Neural crest cell (in vitro differentiated cells): Measurements from ENCODE around the gene POPDC2. TPM values are rescaled to one million over a fixed set of nuclear protein-coding genes. Genes with fewer than 3 reads are reported as not detected.
A peak's percentile ranks its signal among the peaks of the same experiment; 100 is the strongest.

Source experiments
- DNase-seq: peaks from one replicate; pipeline ENCODE4 v3.0.0; 2021; ENCODE audit warnings: low read depth, mixed read lengths, low spot score
- H3K27ac Mint-ChIP-seq: one replicate; pipeline ENCODE4 v1.8.0; 2021; ENCODE audit warnings: mild to moderate bottlenecking, mixed read lengths; ENCODE audit not compliant: unreplicated experiment
- H3K27me3 Mint-ChIP-seq: 2 replicates; pipeline ENCODE4 v1.8.0; 2021; ENCODE audit warnings: low read depth, mild to moderate bottlenecking, mixed read lengths
- H3K36me3 Mint-ChIP-seq: 2 replicates; pipeline ENCODE4 v1.8.0; 2021; ENCODE audit warnings: low read depth, mild to moderate bottlenecking, mixed read lengths
- H3K4me1 Mint-ChIP-seq: 2 replicates; pipeline ENCODE4 v1.8.0; 2021; ENCODE audit warnings: mixed read lengths
- H3K4me3 Mint-ChIP-seq: one replicate; pipeline ENCODE4 v1.8.0; 2021; ENCODE audit warnings: mild to moderate bottlenecking, mixed read lengths
- H3K9me3 Mint-ChIP-seq: 2 replicates; pipeline ENCODE4 v1.8.0; 2021; ENCODE audit warnings: mixed read lengths
- CTCF ChIP-seq: fragments of 200-600 bp; sonication (generic); conservative IDR thresholded peaks from 2 replicates; pipeline ENCODE4 v1.5.0; 2021; ENCODE audit warnings: antibody characterized with exemption, mild to moderate bottlenecking
- total RNA-seq: library from RNA; stranded (reverse); gene quantifications from 2 replicates; pipeline ENCODE4 v1.2.1, GENCODE V29; 2021

Gene POPDC2
- total RNA-seq, 1 donor from 2014 or later: 2.8 TPM

GRCh38 chr3:119675188-119675874 is 14.9 kb upstream of the POPDC2 start:
- no peak for TF ChIP-seq CTCF
- no peak for DNase-seq
- H3K36me3 Mint-ChIP-seq: peaks cover 13% of the 10 kb centered on the region
- no peaks in the 10 kb centered on the region for H3K9me3 Mint-ChIP-seq
- peak overlapping the region; percentile 92 for H3K4me3 Mint-ChIP-seq
- peaks cover 26% of the 10 kb centered on the region for H3K4me1 Mint-ChIP-seq
- H3K27me3 Mint-ChIP-seq: no peaks in the 10 kb centered on the region
- no peak overlapping the region for H3K27ac Mint-ChIP-seq

- H3K4me1 Mint-ChIP-seq: peaks cover 30% of the 10 kb centered on the region
- no peaks in the 10 kb centered on the region for H3K27me3 Mint-ChIP-seq
- H3K4me3 Mint-ChIP-seq: no peak overlapping the region
- peaks cover 16% of the 10 kb centered on the region for H3K36me3 Mint-ChIP-seq
- DNase-seq: no peak
- no peaks in the 10 kb centered on the region for H3K9me3 Mint-ChIP-seq
- no peak for TF ChIP-seq CTCF
- no peak overlapping the region for H3K27ac Mint-ChIP-seq
Measured at GRCh38 chr3:119673875-119674274, 13.5 kb upstream of the POPDC2 start.

GRCh38 chr3:119672776-119673175 is 12.4 kb upstream of the POPDC2 start:
- H3K36me3 Mint-ChIP-seq: peaks cover 16% of the 10 kb centered on the region
- H3K27ac Mint-ChIP-seq: no peak overlapping the region
- DNase-seq: no peak
- TF ChIP-seq CTCF: no peak
- H3K4me1 Mint-ChIP-seq: peaks cover 29% of the 10 kb centered on the region
- H3K4me3 Mint-ChIP-seq: peak overlapping the region; percentile 51
- no peaks in the 10 kb centered on the region for H3K27me3 Mint-ChIP-seq
- no peaks in the 10 kb centered on the region for H3K9me3 Mint-ChIP-seq

- Mint-ChIP-seq H3K9me3 (no peaks in the 10 kb centered on the region), H3K4me1 (peaks cover 6% of the 10 kb centered on the region), H3K36me3 (peaks cover 15% of the 10 kb centered on the region), H3K27me3 (no peaks in the 10 kb centered on the region), H3K4me3 (no peak overlapping the region), H3K27ac (no peak overlapping the region)
- no peak for DNase-seq
- TF ChIP-seq CTCF: no peak
Measured at GRCh38 chr3:119669906-119670570, 9.6 kb upstream of the POPDC2 start.

GRCh38 chr3:119665954-119666559 is 5.7 kb upstream of the POPDC2 start:
- Mint-ChIP-seq H3K9me3 (no peaks in the 10 kb centered on the region), H3K36me3 (peaks cover 2% of the 10 kb centered on the region), H3K27ac (no peak overlapping the region), H3K27me3 (no peaks in the 10 kb centered on the region), H3K4me3 (no peak overlapping the region), H3K4me1 (peaks cover 4% of the 10 kb centered on the region)
- no peak for DNase-seq
- TF ChIP-seq CTCF: no peak
